ENCODE data around the gene C14orf132. TPM values are rescaled to one million over a fixed set of nuclear protein-coding genes. Genes with fewer than 3 reads are reported as not detected.

C14orf132 gene
- total RNA-seq, 1 experiment from 2014 or later = 12.5 TPM

GRCh38 chr14:96051642-96052540, 12.7 kb downstream of the C14orf132 start:
- no peaks in the 10 kb centered on the region for H3K36me3 ChIP-seq (replicated peaks; ENCODE audit: control insufficient read depth, insufficient read depth, low read length)
- peak; percentile 76 for DNase-seq
- no peaks in the 10 kb centered on the region for H3K27me3 ChIP-seq (ENCODE audit: control insufficient read depth, insufficient read depth, low read length)
- H3K4me3 ChIP-seq (ENCODE audit: insufficient read depth, low read depth, low read length) = no peak overlapping the region

- Histone ChIP-seq H3K36me3 (replicated peaks; ENCODE audit: control insufficient read depth, insufficient read depth, low read length) (no peaks in the 10 kb centered on the region), H3K27me3 (ENCODE audit: control insufficient read depth, insufficient read depth, low read length) (no peaks in the 10 kb centered on the region), H3K4me3 (ENCODE audit: insufficient read depth, low read depth, low read length) (no peak overlapping the region)
- DNase-seq = no peak
These were observed 13.5 kb downstream of the C14orf132 start for GRCh38 chr14:96052541-96053247.

GRCh38 chr14:96053248-96053599, 14.1 kb downstream of the C14orf132 start:
- DNase-seq = no peak
- Histone ChIP-seq H3K36me3 (replicated peaks; ENCODE audit: control insufficient read depth, insufficient read depth, low read length) (no peaks in the 10 kb centered on the region), H3K27me3 (ENCODE audit: control insufficient read depth, insufficient read depth, low read length) (no peaks in the 10 kb centered on the region), H3K4me3 (ENCODE audit: insufficient read depth, low read depth, low read length) (no peak overlapping the region)

GRCh38 chr14:96053600-96054381, 14.6 kb downstream of the C14orf132 start:
- H3K4me3 ChIP-seq (ENCODE audit: insufficient read depth, low read depth, low read length) = no peak overlapping the region
- DNase-seq = no peak
- no peaks in the 10 kb centered on the region for H3K27me3 ChIP-seq (ENCODE audit: control insufficient read depth, insufficient read depth, low read length)
- no peaks in the 10 kb centered on the region for H3K36me3 ChIP-seq (replicated peaks; ENCODE audit: control insufficient read depth, insufficient read depth, low read length)

GRCh38 chr14:96054661-96055060, 15.5 kb downstream of the C14orf132 start:
- no peak for DNase-seq
- Histone ChIP-seq H3K27me3 (ENCODE audit: control insufficient read depth, insufficient read depth, low read length) (no peaks in the 10 kb centered on the region), H3K36me3 (replicated peaks; ENCODE audit: control insufficient read depth, insufficient read depth, low read length) (no peaks in the 10 kb centered on the region), H3K4me3 (ENCODE audit: insufficient read depth, low read depth, low read length) (no peak overlapping the region)

- Histone ChIP-seq H3K36me3 (replicated peaks; ENCODE audit: control insufficient read depth, insufficient read depth, low read length) (no peaks in the 10 kb centered on the region), H3K4me3 (ENCODE audit: insufficient read depth, low read depth, low read length) (no peak overlapping the region), H3K27me3 (ENCODE audit: control insufficient read depth, insufficient read depth, low read length) (no peaks in the 10 kb centered on the region)
- DNase-seq = no peak
These were observed 16.0 kb downstream of the C14orf132 start for GRCh38 chr14:96055065-96055752.

- Histone ChIP-seq H3K27me3 (ENCODE audit: control insufficient read depth, insufficient read depth, low read length) (no peaks in the 10 kb centered on the region), H3K4me3 (ENCODE audit: insufficient read depth, low read depth, low read length) (no peak overlapping the region), H3K36me3 (replicated peaks; ENCODE audit: control insufficient read depth, insufficient read depth, low read length) (no peaks in the 10 kb centered on the region)
- no peak for DNase-seq
These were observed 16.8 kb downstream of the C14orf132 start for GRCh38 chr14:96055753-96056508.

- Histone ChIP-seq H3K27me3 (ENCODE audit: control insufficient read depth, insufficient read depth, low read length) (no peaks in the 10 kb centered on the region), H3K36me3 (replicated peaks; ENCODE audit: control insufficient read depth, insufficient read depth, low read length) (no peaks in the 10 kb centered on the region), H3K4me3 (ENCODE audit: insufficient read depth, low read depth, low read length) (no peak overlapping the region)
- peak; percentile 45 for DNase-seq
These were observed 17.6 kb downstream of the C14orf132 start for GRCh38 chr14:96056509-96057422.

GRCh38 chr14:96057738-96058137, 18.6 kb downstream of the C14orf132 start:
- no peak for DNase-seq
- Histone ChIP-seq H3K4me3 (ENCODE audit: insufficient read depth, low read depth, low read length) (no peak overlapping the region), H3K27me3 (ENCODE audit: control insufficient read depth, insufficient read depth, low read length) (no peaks in the 10 kb centered on the region), H3K36me3 (replicated peaks; ENCODE audit: control insufficient read depth, insufficient read depth, low read length) (no peaks in the 10 kb centered on the region)

GRCh38 chr14:96058576-96059200, 19.5 kb downstream of the C14orf132 start:
- Histone ChIP-seq H3K36me3 (replicated peaks; ENCODE audit: control insufficient read depth, insufficient read depth, low read length) (no peaks in the 10 kb centered on the region), H3K4me3 (ENCODE audit: insufficient read depth, low read depth, low read length) (no peak overlapping the region), H3K27me3 (ENCODE audit: control insufficient read depth, insufficient read depth, low read length) (no peaks in the 10 kb centered on the region)
- no peak for DNase-seq

- Histone ChIP-seq H3K27me3 (ENCODE audit: control insufficient read depth, insufficient read depth, low read length) (no peaks in the 10 kb centered on the region), H3K36me3 (replicated peaks; ENCODE audit: control insufficient read depth, insufficient read depth, low read length) (no peaks in the 10 kb centered on the region), H3K4me3 (ENCODE audit: insufficient read depth, low read depth, low read length) (no peak overlapping the region)
- DNase-seq = no peak
These were observed 20.5 kb downstream of the C14orf132 start for GRCh38 chr14:96059519-96060135.

- DNase-seq = no peak
- Histone ChIP-seq H3K27me3 (ENCODE audit: control insufficient read depth, insufficient read depth, low read length) (no peaks in the 10 kb centered on the region), H3K4me3 (ENCODE audit: insufficient read depth, low read depth, low read length) (no peak overlapping the region), H3K36me3 (replicated peaks; ENCODE audit: control insufficient read depth, insufficient read depth, low read length) (no peaks in the 10 kb centered on the region)
These were observed 21.2 kb downstream of the C14orf132 start for GRCh38 chr14:96060186-96060933.

All from H7 (cell line).